HG03460 (cell line): Measurements from ENCODE around the gene BMP7.
"Not testable (repeated sequence)": the region's sequence is repeated elsewhere in the genome, so short reads cannot be mapped to it uniquely, and the experiment has no call there.

Experiments used
- ATAC-seq: cut with Tn5 transposase; IDR thresholded peaks from one replicate; pipeline ENCODE4 v1.9.1; 2021; ENCODE audit not compliant: unreplicated experiment

Gene BMP7

GRCh38 chr20:57267158-57267821 lies 849 bp upstream of the BMP7 start:
- no peak for ATAC-seq

DNA sequence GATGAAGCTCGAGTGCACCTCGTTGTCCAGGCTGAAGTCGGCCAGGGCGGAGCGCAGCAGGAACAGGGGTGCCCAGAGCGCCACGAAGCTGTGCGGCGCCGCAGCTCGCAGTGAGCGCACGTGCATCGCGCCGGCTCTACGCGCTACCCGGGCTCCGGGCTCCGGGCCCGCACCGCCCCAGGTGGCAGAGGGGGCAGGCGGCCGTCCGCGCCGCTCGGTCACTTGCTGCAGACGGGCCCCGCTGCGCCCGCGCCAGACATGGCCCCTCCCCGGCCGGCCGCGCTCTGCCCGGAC lies 497 bp downstream of the BMP7 start:
- ATAC-seq: no peak

GRCh38 chr20:57265336-57265996 lies 975 bp downstream of the BMP7 start:
- no peak for ATAC-seq

- not testable (repeated sequence) for ATAC-seq
These were observed 1.5 kb downstream of the BMP7 start for GRCh38 chr20:57264908-57265335.

GRCh38 chr20:57263801-57264792 lies 2.3 kb downstream of the BMP7 start:
- ATAC-seq: no peak

GRCh38 chr20:57262784-57263609 lies 3.4 kb downstream of the BMP7 start:
- no peak for ATAC-seq

DNA sequence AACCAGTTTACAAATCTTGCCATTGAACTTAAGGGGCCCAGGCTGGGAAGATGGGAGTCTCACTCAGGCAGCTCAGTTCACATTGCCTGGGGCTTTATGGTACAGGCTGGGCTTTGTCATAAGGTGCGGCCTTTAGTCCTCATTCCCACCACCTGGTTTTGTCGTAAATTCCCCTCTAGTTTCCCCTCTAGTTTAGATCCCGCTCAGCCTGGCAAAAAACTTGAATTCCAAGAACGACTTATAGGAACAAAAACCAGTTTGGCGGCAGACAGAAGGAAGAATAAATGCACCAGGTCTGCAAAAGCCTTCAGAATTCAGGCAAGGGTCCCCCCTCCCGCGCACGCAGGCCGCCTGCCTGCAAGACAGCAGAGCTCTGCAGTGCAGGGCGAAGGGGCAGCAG lies 4.1 kb downstream of the BMP7 start:
- no peak for ATAC-seq

DNA sequence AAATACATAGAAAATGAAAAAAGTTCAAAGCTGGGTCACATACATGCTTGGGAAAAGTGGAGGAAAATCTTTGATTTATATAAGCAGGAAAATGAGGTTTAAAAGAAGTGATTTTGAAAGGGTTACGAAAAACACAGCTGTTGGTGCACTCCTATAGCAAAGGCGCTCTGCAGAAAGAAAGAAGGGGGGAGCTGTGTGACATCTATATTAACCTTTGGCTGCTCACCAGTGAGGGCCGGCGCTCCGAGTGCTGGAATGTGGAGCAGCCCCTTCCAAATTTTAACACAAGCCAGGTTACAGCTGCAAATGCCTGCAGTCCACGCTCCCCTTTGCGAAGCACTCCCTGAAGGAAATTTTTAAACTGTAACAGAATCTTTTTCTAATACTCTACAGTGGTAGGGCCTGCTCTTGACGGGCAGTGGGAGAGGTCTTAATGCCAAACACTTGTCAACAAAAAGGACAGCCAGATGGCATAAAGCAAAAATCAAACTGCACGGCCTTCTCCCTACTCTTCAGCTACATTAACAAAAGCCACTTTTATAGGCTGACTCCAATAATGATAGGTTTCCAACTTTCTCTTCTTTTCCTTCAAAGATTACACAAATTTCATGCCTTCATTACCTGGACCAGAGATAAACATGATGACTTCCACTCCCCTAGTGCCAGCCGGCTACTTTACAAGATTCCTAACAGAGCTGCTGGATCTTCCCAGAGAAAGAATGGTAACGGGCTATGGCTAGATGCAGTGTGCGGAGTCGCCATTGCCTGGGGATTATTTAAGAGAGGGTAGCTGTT lies 4.8 kb downstream of the BMP7 start:
- ATAC-seq: no peak

GRCh38 chr20:57260934-57261333 lies 5.5 kb downstream of the BMP7 start:
- ATAC-seq: no peak

GRCh38 chr20:57259938-57260921 lies 6.2 kb downstream of the BMP7 start:
- ATAC-seq: no peak

DNA sequence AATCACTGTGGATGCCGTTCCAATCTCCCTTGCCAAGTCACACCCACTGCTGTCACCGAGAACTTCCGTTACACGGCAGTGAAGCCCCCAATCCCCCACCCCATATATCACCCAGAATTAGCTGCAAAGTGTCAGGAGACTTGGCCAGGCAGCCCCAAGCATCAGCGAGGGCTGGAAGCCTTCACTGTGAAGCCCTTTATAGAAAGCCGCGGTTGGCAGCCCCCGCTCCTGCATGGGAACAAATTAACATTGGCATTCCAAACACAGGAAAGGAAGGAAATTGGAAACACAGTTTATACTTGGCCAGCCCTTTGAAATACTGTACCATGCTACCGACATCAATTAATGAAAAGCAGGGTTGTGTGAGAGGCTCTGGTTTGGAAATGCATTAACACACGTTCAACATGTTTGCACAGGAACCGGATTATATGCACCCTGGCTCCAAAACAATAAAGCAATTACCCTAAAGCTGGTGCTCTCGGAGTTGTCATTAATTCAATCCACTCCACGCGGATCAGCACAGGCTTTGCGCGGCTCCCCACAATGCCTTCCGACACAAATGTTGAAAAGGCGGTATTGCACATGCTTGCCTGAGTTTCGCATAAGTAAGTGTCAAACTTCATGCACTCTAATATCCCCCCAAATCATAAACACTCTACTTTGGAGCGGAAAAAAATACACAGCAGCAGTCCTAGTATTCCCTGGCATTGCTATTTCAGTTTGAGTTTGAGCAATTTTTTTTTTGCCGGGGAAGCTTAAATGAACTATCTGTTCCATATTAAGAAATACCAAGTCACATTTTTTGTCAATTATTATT lies 7.1 kb downstream of the BMP7 start:
- ATAC-seq: no peak

DNA sequence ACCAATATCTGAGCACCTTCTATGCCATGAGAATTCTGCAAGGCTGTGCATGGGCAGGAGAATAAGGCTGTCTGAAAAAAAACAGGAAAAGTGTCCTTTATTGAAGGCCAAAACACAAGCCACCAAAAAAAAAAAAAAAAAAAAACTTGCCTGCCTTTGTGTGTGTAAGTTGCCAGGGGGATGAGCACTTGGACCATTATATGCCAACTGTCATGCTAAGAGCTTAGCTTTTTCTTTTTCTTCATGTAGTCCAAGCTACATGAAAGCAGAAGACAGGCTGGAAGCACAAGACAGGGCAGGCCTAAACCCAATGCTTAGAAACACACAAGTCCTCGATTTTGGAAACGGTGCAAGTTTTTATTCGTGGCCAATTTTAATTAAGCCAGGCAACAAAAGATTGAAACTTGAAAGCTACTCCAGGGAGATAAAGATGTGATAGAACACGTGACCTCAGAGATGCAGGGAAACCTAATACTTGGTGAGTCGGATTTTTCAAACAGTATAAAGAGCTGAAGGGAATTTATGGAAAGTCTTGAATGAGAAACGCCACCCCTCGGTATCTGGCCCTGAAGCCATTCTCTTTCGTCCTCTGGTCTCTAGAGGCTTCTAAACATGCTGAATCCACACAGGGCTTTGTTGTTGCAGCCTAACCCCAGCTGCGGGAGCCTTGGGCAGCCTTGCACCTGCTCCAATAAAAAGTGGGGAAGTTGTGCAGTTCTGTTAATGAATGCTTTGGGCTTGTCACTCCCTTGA lies 8.6 kb downstream of the BMP7 start:
- ATAC-seq: no peak

GRCh38 chr20:57256908-57257307 lies 9.5 kb downstream of the BMP7 start:
- ATAC-seq: no peak

DNA sequence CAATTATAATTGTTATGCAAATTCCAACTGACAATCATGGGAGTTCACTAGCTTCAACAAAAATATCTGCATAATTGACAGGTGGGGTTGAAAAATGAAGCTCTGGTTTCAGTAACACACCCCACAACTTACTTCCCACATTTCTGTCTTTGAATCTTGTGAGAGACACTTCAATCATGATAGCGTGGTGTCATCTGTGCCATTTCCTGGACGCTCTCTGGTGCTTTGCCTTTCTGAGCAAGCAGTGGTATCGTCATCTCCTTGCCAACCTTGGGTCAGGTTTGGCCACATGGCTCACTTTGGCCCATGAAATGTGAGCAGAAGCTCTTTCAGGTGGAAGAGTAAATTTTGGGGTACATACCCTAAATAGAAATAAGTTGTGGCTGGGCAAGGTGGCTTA lies 10.2 kb downstream of the BMP7 start:
- no peak for ATAC-seq

- ATAC-seq: no peak
These were observed 11.3 kb downstream of the BMP7 start for GRCh38 chr20:57255183-57255582.

GRCh38 chr20:57252559-57253162 lies 13.8 kb downstream of the BMP7 start:
- ATAC-seq: no peak

DNA sequence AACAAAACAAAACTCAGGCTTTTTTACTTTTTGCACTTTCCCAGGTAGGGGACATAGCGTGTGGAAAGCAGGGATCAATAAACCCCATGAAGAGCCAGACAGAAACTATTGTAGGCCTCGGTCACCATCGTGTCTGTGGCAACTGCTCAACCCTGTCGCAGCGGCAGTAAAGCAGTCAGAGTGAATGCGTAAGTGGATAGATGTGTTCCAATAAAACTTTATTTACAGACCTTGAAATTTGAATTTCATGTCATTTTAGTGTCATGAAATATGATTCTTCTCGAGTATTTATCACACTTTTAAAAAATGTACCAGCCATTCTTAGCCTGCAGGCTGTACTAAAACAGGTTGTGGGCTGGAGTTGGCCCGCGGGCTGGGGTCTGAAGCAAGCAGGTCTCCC lies 14.5 kb downstream of the BMP7 start:
- no peak for ATAC-seq
